Endothelial cell of umbilical vein (primary cell): ENCODE measurements around the gene TMEM51. TPM values are rescaled to one million over a fixed set of nuclear protein-coding genes. Genes with fewer than 3 reads are reported as not detected.
A peak's percentile ranks its signal among the peaks of the same experiment; 100 is the strongest.

Source experiments
- BruUV-seq: library from RNA; stranded (reverse); fragments of 400-500 nt; replicated peaks from 2 replicates; lab custom pipeline; 2021; lab: Mats Ljungman, UMichigan
- CTCF ChIA-PET: fragments of 300-600, 350-600 bp; sonication (Branson Sonifier 250); formaldehyde crosslinking; loops from one replicate; lab custom pipeline; 2021; ENCODE audit warnings: antibody characterized with exemption, inconsistent platforms; lab: Charles Lee
- POLR2A ChIA-PET: fragments of 300-600, 350-600 bp; sonication (Branson Sonifier 250); formaldehyde crosslinking; loops from one replicate; lab custom pipeline; 2021; ENCODE audit warnings: antibody characterized with exemption, inconsistent platforms; lab: Charles Lee
- DNase-seq: peaks from one replicate; pipeline ENCODE4 v3.0.0-alpha.2; 2011; ENCODE audit warnings: low read depth, low spot score
- FAIRE-seq: peaks from 2 replicates; lab custom pipeline; 2011; peaks lifted over from hg19 to GRCh38; lab: Jason Lieb, UNC
- H2AFZ ChIP-seq: 2 replicates; pipeline ENCODE4 v1.6.0; 2012; ENCODE audit warnings: low read depth, low read length, control low read depth, inconsistent platforms
- H3K27ac ChIP-seq: 2 replicates; pipeline ENCODE4 v1.5.1; 2011; ENCODE audit warnings: low read depth, mild to moderate bottlenecking, control low read depth, low read length, moderate library complexity; ENCODE audit not compliant: insufficient read depth
- H3K27me3 ChIP-seq, 2 experiments: 2 replicates each; pipeline versions ENCODE4 v1.6.0 to v1.6.1; 2011; ENCODE audit warnings: low read length in 2 of 2, mixed read lengths in 1 of 2; ENCODE audit not compliant: control insufficient read depth in 2 of 2, insufficient read depth in 2 of 2
- H3K36me3 ChIP-seq, 2 experiments: 2 replicates in 1 of 2; 3 replicates in 1 of 2; pipeline ENCODE4 v1.5.1; 2011; ENCODE audit warnings: low read length in 2 of 2, mild to moderate bottlenecking in 1 of 2, moderate library complexity in 1 of 2; ENCODE audit not compliant: control insufficient read depth in 2 of 2, insufficient read depth in 2 of 2; ENCODE audit errors: extremely low read depth in 1 of 2
- H3K4me1 ChIP-seq: 3 replicates; pipeline ENCODE4 v1.5.1; 2011; ENCODE audit warnings: mild to moderate bottlenecking, low read length; ENCODE audit not compliant: control insufficient read depth, insufficient read depth; ENCODE audit errors: extremely low read depth
- H3K4me2 ChIP-seq: 2 replicates; pipeline ENCODE4 v1.6.1; 2011; ENCODE audit warnings: low read length, control low read depth, mixed read lengths; ENCODE audit not compliant: insufficient read depth
- H3K4me3 ChIP-seq, 3 experiments: fragments of 200-600 bp in 1 of 3; sonication (generic), shearing (Covaris generic) in 1 of 3; replicated peaks in 1 of 3; 2 replicates each; pipeline ENCODE4 v1.5.1; 2011 to 2016; ENCODE audit warnings: control low read depth in 3 of 3, low read length in 3 of 3, mild to moderate bottlenecking in 2 of 3, inconsistent platforms in 1 of 3, low read depth in 1 of 3, moderate library complexity in 1 of 3; ENCODE audit not compliant: insufficient read depth in 1 of 3
- H3K79me2 ChIP-seq: 2 replicates; pipeline ENCODE4 v1.6.0; 2012; ENCODE audit warnings: low read length, inconsistent platforms; ENCODE audit not compliant: control insufficient read depth, insufficient read depth
- H3K9ac ChIP-seq: replicated peaks from 2 replicates; pipeline ENCODE3; 2011; ENCODE audit warnings: low read length, control low read depth; ENCODE audit not compliant: insufficient read depth; ENCODE audit errors: extremely low read depth
- H3K9me1 ChIP-seq: replicated peaks from 3 replicates; pipeline ENCODE4 v1.6.0; 2011; ENCODE audit warnings: mild to moderate bottlenecking, low read length; ENCODE audit not compliant: control insufficient read depth, insufficient read depth; ENCODE audit errors: extremely low read depth
- H3K9me3 ChIP-seq: replicated peaks from 2 replicates; pipeline ENCODE4 v1.5.1; 2012; ENCODE audit warnings: low read length, inconsistent platforms; ENCODE audit not compliant: control insufficient read depth, insufficient read depth
- H4K20me1 ChIP-seq: replicated peaks from 2 replicates; pipeline ENCODE3; 2011; ENCODE audit warnings: mild to moderate bottlenecking, low read length; ENCODE audit not compliant: control insufficient read depth, insufficient read depth; ENCODE audit errors: extremely low read depth
- EZH2 ChIP-seq: IDR thresholded peaks from 2 replicates; pipeline ENCODE4 v1.6.1; 2012; ENCODE audit warnings: borderline replicate concordance, low read depth, mild to moderate bottlenecking, moderate library complexity, low read length, inconsistent platforms; ENCODE audit not compliant: severe bottlenecking
- FOS ChIP-seq: IDR thresholded peaks from 2 replicates; pipeline ENCODE4 v1.6.1; 2011; ENCODE audit warnings: mild to moderate bottlenecking, low read length, moderate library complexity, borderline replicate concordance; ENCODE audit not compliant: insufficient read depth
- GATA2 ChIP-seq: IDR thresholded peaks from 2 replicates; pipeline ENCODE4 v1.7.0; 2011; ENCODE audit warnings: low read depth, mild to moderate bottlenecking, moderate library complexity, mixed read lengths, low read length; ENCODE audit not compliant: insufficient read length, insufficient read depth
- JUN ChIP-seq: IDR thresholded peaks from 2 replicates; pipeline ENCODE4 v1.6.1; 2011; ENCODE audit warnings: borderline replicate concordance, low read depth; ENCODE audit not compliant: insufficient read length, insufficient read depth
- MAX ChIP-seq: IDR thresholded peaks from 2 replicates; pipeline ENCODE4 v1.6.1; 2011; ENCODE audit not compliant: insufficient read depth, insufficient read length
- MYC ChIP-seq: IDR thresholded peaks from one replicate; pipeline ENCODE4 v1.6.1; 2011; ENCODE audit warnings: mild to moderate bottlenecking, low read depth, low read length
- POLR2A ChIP-seq: IDR thresholded peaks from 2 replicates; pipeline ENCODE4 v1.6.1; 2012; ENCODE audit warnings: low read depth, mild to moderate bottlenecking, control low read depth, low read length
- POLR2AphosphoS5 ChIP-seq: IDR thresholded peaks from 2 replicates; pipeline ENCODE4 v1.6.1; 2012; ENCODE audit warnings: low read depth, mild to moderate bottlenecking, control low read depth, low read length, moderate library complexity; ENCODE audit not compliant: insufficient read depth
- dilution Hi-C: fragments of 300-500 bp; cut with MboI; formaldehyde crosslinking; loops from one replicate; pipeline ENCODE4 v1.15.0; 2019; ENCODE audit warnings: low sequenced_read_pairs; ENCODE audit not compliant: extremely low pct_ligation_motif_present
- intact Hi-C: fragments of 100-400 bp; cut with micrococcal nuclease; formaldehyde crosslinking; loops from one replicate; pipeline ENCODE4 v1.10.0; 2022
- polyA plus RNA-seq, 4 experiments: library from polyadenylated mRNA; depleted of rRNA in 3 of 4; stranded (reverse) in 3 of 4; unstranded in 1 of 4; fragments of >200 nt; gene quantifications; 2 replicates each; pipeline versions ENCODE4 v1.2.1 to v1.2.3, GENCODE V29; 2011 to 2012; ENCODE audit warnings: missing spikeins in 1 of 4
- total RNA-seq: library from RNA; stranded (reverse); gene quantifications from 2 replicates; pipeline ENCODE4 v1.2.3, GENCODE V29; 2021

Gene TMEM51
- total and polyA plus RNA-seq, 2 donors (not counting 3 experiments of a cell fraction or from before 2014, with no cell fraction given) = 13.7 to 13.9 TPM

- DNase-seq = peak; percentile 98
- POLR2A ChIA-PET = no interaction called here
- Histone ChIP-seq H3K4me2 (peak overlapping the region; percentile 31), H3K4me3 (no peak overlapping the region), H3K9me3 (no peaks in the 10 kb centered on the region), H3K4me1 (peaks cover 15% of the 10 kb centered on the region), H3K9ac (no peak overlapping the region), H4K20me1 (no peaks in the 10 kb centered on the region), H3K36me3 (peaks cover 0 to 3% of the 10 kb centered on the region in 2 experiments), H3K9me1 (no peaks in the 10 kb centered on the region), H2AFZ (no peak overlapping the region), H3K79me2 (no peaks in the 10 kb centered on the region), H3K27ac (peak overlapping the region; percentile 42), H3K27me3 (no peaks in the 10 kb centered on the region)
- dilution Hi-C loops (no loop called here), intact Hi-C loops (loop anchor here (1.0 to 5.0 kb wide), 8 partner anchors 18 to 199 kb away; partner anchors contain the start of gene FHAD1)
- no TSS peak for BruUV-seq
- TF ChIP-seq MAX = peak; percentile 59
- peak; percentile 83 for TF ChIP-seq JUN
- no peak for TF ChIP-seq MYC
- TF ChIP-seq POLR2A = peak; percentile 54
- TF ChIP-seq GATA2 = peak; percentile 98
- TF ChIP-seq FOS = peak; percentile 64
- TF ChIP-seq EZH2 = no peak
- TF ChIP-seq POLR2AphosphoS5 = peak; percentile 86
- FAIRE-seq = peak; percentile 90
- CTCF ChIA-PET = interaction anchor here (0.7 to 1.8 kb wide), 7 partner anchors 25 to 65 kb away, joined by 3 to 9 read pairs (median 3); partner anchors contain the start of gene TMEM51
Observed at GRCh38 chr1:15218287-15219279, 65.0 kb downstream of the TMEM51 start.
